Astrocyte (in vitro differentiated cells and primary cell): ENCODE results near the gene INO80B. TPM values are rescaled to one million over a fixed set of nuclear protein-coding genes. Genes with fewer than 3 reads are reported as not detected.

Experiments
- DNase-seq: peaks from one replicate; pipeline ENCODE4 v3.0.0-alpha.2; 2010; ENCODE audit warnings: low read depth
- FAIRE-seq: peaks from 2 replicates; lab custom pipeline; 2011; peaks lifted over from hg19 to GRCh38; lab: Jason Lieb, UNC
- H2AFZ ChIP-seq: 2 replicates; pipeline ENCODE4 v1.6.0; 2012; ENCODE audit warnings: low read depth, low read length, inconsistent platforms
- H3K27ac ChIP-seq: 2 replicates; pipeline ENCODE4 v1.5.1; 2011; ENCODE audit warnings: low read depth, low read length, inconsistent platforms
- H3K27me3 ChIP-seq: 2 replicates; pipeline ENCODE4 v1.6.0; 2011; ENCODE audit warnings: low read length, inconsistent platforms; ENCODE audit not compliant: insufficient read depth
- H3K36me3 ChIP-seq: 2 replicates; pipeline ENCODE4 v1.5.1; 2011; ENCODE audit warnings: low read length, inconsistent platforms; ENCODE audit not compliant: insufficient read depth
- H3K4me1 ChIP-seq: 2 replicates; pipeline ENCODE4 v1.5.1; 2011; ENCODE audit warnings: low read length, inconsistent platforms; ENCODE audit not compliant: insufficient read depth
- H3K4me2 ChIP-seq: 2 replicates; pipeline ENCODE4 v1.6.0; 2012; ENCODE audit warnings: low read length, inconsistent platforms
- H3K4me3 ChIP-seq: 2 replicates; pipeline ENCODE4 v1.5.1; 2011; ENCODE audit warnings: low read depth, mild to moderate bottlenecking, low read length, inconsistent platforms; ENCODE audit not compliant: insufficient read depth
- H3K79me2 ChIP-seq: 2 replicates; pipeline ENCODE4 v1.6.0; 2012; ENCODE audit warnings: mild to moderate bottlenecking, low read length, inconsistent platforms; ENCODE audit not compliant: insufficient read depth
- H3K9ac ChIP-seq: 2 replicates; pipeline ENCODE4 v1.6.0; 2012; ENCODE audit warnings: mild to moderate bottlenecking, low read length, inconsistent platforms
- H3K9me3 ChIP-seq: 2 replicates; pipeline ENCODE4 v1.5.1; 2012; ENCODE audit warnings: low read depth, mild to moderate bottlenecking, low read length, inconsistent platforms; ENCODE audit not compliant: insufficient read depth
- H4K20me1 ChIP-seq: 2 replicates; pipeline ENCODE4 v1.6.0; 2012; ENCODE audit warnings: low read length, inconsistent platforms; ENCODE audit not compliant: insufficient read depth
- H3K27ac Mint-ChIP-seq: one replicate; pipeline ENCODE4 v1.8.0; 2021; ENCODE audit warnings: mild to moderate bottlenecking, mixed read lengths; ENCODE audit not compliant: unreplicated experiment
- H3K27me3 Mint-ChIP-seq: one replicate; pipeline ENCODE4 v1.8.0; 2021; ENCODE audit warnings: low read depth, mixed read lengths; ENCODE audit not compliant: unreplicated experiment
- H3K36me3 Mint-ChIP-seq: one replicate; pipeline ENCODE4 v1.8.0; 2021; ENCODE audit warnings: low read depth, mixed read lengths; ENCODE audit not compliant: unreplicated experiment
- H3K4me1 Mint-ChIP-seq: one replicate; pipeline ENCODE4 v1.8.0; 2021; ENCODE audit warnings: low read depth, mixed read lengths; ENCODE audit not compliant: unreplicated experiment
- H3K4me3 Mint-ChIP-seq: one replicate; pipeline ENCODE4 v1.8.0; 2021; ENCODE audit warnings: mild to moderate bottlenecking, moderate library complexity, mixed read lengths; ENCODE audit not compliant: unreplicated experiment
- H3K9me3 Mint-ChIP-seq: one replicate; pipeline ENCODE4 v1.8.0; 2021; ENCODE audit warnings: mild to moderate bottlenecking, mixed read lengths; ENCODE audit not compliant: unreplicated experiment
- EZH2 ChIP-seq: IDR thresholded peaks from 2 replicates; pipeline ENCODE4 v1.6.1; 2012; ENCODE audit warnings: mild to moderate bottlenecking, low read length, inconsistent platforms; ENCODE audit not compliant: insufficient read depth
- total RNA-seq: library from RNA; stranded (reverse); gene quantifications from 2 replicates; pipeline ENCODE4 v1.2.1, GENCODE V29; 2021
- TF ChIP-seq, protein P1 (sequence below): IDR thresholded peaks from 2 replicates; pipeline ENCODE4 v1.5.1; 2011; ENCODE audit warnings: low read depth, mild to moderate bottlenecking, inconsistent platforms, low read length, moderate library complexity; ENCODE audit not compliant: insufficient read depth

The INO80B gene
- total RNA-seq, 1 donor from 2014 or later: 19.2 TPM

DNA sequence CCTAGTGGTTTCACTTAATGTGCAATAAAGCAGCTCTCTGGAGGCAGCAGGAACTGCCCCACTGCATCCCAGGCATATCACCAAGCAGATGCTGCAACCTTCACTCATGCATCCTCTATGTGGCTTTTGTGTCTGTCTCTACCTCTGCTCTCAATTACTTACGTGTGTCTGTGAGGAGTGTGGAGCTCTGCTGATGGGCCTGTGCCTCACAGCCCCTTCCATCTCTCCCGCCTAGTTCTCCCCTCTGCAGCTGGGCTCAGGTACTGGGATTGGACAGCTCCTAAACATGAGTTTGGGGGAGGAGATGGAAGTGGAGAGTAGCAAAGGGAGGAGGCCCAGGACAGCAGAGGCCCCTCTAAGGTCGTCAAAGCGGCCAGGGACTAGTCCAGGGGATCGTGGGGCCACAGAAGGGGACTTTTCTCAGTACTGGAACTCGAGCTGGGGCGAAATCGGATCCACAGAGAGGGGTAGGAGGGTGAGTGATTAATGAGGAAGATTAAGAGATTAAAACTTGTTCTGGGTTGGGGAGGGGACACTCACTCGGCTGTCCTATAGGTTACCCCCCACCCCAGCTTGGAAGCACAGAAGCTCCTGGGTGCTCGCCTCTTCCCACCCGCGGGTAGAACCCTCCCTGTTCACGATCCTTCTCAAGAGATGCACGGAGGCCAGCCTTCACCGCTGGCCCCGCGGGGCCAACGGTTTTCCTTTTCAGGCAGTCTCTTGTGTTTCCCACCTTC, 46.6 kb downstream of the INO80B start:
- no peak for FAIRE-seq

DNA sequence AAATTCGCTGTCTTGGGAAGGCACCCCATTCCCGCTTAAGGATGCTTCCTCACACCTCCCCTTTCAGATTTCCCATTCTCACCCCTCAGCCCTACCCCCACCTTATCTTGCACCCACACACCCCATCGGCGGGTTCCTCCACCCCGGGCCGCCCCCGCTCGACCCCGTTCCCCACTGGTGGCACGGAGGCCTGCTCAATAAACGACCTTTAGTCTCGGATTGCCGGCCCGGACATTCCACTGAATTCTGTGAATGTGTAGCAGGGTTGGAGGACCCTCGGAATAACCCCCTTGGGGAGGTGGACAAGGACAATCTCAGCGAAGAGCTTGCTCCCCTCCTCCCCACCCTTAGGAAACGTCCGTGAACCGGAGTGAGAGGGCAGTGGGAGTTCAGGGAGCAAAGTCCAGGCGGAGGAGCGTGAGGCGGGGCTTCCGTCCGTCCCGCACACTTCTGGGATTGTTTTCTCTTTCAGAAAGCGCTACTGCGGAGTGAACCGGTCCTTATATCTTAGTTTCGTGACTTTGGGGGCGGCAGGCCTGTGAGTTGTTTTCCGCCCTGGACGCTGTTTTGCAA, 47.3 kb downstream of the INO80B start:
- peaks cover 24% of the 10 kb centered on the region for H3K79me2 ChIP-seq
- peaks cover 4% of the 10 kb centered on the region for H3K36me3 ChIP-seq
- no peaks in the 10 kb centered on the region for H3K9me3 ChIP-seq
- peak overlapping the region; percentile 93 for H3K4me2 ChIP-seq
- Mint-ChIP-seq H3K27ac (no peak overlapping the region), H3K4me1 (peaks cover 29% of the 10 kb centered on the region), H3K27me3 (peaks cover 51% of the 10 kb centered on the region), H3K9me3 (no peaks in the 10 kb centered on the region), H3K4me3 (peak overlapping the region; percentile 83), H3K36me3 (peaks cover 12% of the 10 kb centered on the region)
- DNase-seq (no peak), FAIRE-seq (no peak)
- H3K9ac ChIP-seq: peak overlapping the region; percentile 83
- H3K4me3 ChIP-seq: peak overlapping the region; percentile 61
- peaks cover 58% of the 10 kb centered on the region for H3K4me1 ChIP-seq
- H2AFZ ChIP-seq: peak overlapping the region; percentile 86
- peaks cover 7% of the 10 kb centered on the region for H4K20me1 ChIP-seq
- no peak for TF ChIP-seq EZH2
- TF ChIP-seq, protein P1, sequence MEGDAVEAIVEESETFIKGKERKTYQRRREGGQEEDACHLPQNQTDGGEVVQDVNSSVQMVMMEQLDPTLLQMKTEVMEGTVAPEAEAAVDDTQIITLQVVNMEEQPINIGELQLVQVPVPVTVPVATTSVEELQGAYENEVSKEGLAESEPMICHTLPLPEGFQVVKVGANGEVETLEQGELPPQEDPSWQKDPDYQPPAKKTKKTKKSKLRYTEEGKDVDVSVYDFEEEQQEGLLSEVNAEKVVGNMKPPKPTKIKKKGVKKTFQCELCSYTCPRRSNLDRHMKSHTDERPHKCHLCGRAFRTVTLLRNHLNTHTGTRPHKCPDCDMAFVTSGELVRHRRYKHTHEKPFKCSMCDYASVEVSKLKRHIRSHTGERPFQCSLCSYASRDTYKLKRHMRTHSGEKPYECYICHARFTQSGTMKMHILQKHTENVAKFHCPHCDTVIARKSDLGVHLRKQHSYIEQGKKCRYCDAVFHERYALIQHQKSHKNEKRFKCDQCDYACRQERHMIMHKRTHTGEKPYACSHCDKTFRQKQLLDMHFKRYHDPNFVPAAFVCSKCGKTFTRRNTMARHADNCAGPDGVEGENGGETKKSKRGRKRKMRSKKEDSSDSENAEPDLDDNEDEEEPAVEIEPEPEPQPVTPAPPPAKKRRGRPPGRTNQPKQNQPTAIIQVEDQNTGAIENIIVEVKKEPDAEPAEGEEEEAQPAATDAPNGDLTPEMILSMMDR: no peak
- H3K27ac ChIP-seq: no peak overlapping the region
- peaks cover 39% of the 10 kb centered on the region for H3K27me3 ChIP-seq

More for the DNA sequence above, 46.6 kb downstream of the INO80B start:
- Mint-ChIP-seq H3K27ac (no peak overlapping the region), H3K4me1 (peaks cover 25% of the 10 kb centered on the region), H3K36me3 (peaks cover 9% of the 10 kb centered on the region), H3K4me3 (peak overlapping the region; percentile 83), H3K27me3 (peaks cover 57% of the 10 kb centered on the region), H3K9me3 (no peaks in the 10 kb centered on the region)
- Histone ChIP-seq H3K4me1 (peaks cover 52% of the 10 kb centered on the region), H3K9ac (no peak overlapping the region), H3K36me3 (peaks cover 4% of the 10 kb centered on the region), H2AFZ (no peak overlapping the region), H3K79me2 (peaks cover 17% of the 10 kb centered on the region), H4K20me1 (peaks cover 7% of the 10 kb centered on the region), H3K4me2 (peak overlapping the region; percentile 93), H3K27me3 (peaks cover 42% of the 10 kb centered on the region), H3K4me3 (no peak overlapping the region), H3K27ac (no peak overlapping the region), H3K9me3 (no peaks in the 10 kb centered on the region)
- no peak for TF ChIP-seq EZH2
- TF ChIP-seq, protein P1: no peak
- DNase-seq: no peak
